Lower leg skin (tissue), 4 donors: ENCODE results near the gene DPH1. TPM values are rescaled to one million over a fixed set of nuclear protein-coding genes. Genes with fewer than 3 reads are reported as not detected.
"Not testable (repeated sequence)": the region's sequence is repeated elsewhere in the genome, so short reads cannot be mapped to it uniquely, and the experiment has no call there.

Experiments
- DNase-seq, 2 donors: peaks; one replicate each; pipeline ENCODE4 v3.0.0-alpha.2; 2019; ENCODE audit warnings: low spot score in 2 of 2
- H3K4me3 ChIP-seq: fragments of 200-600 bp; sonication (generic); 2 replicates; pipeline ENCODE4 v1.5.1; 2017; ENCODE audit warnings: mild to moderate bottlenecking, low read depth; ENCODE audit not compliant: poor library complexity, severe bottlenecking
- CTCF ChIP-seq, 3 donors: fragments of 450-650 bp; IDR thresholded peaks; one replicate each; pipeline ENCODE4 v1.5.1; 2016; ENCODE audit warnings: antibody characterized with exemption in 3 of 3, mild to moderate bottlenecking in 3 of 3, moderate library complexity in 2 of 3
- POLR2A ChIP-seq, 2 donors: fragments of 450-650 bp; IDR thresholded peaks; one replicate each; pipeline ENCODE4 v1.6.1; 2016 to 2017; ENCODE audit warnings: antibody characterized with exemption in 2 of 2, mild to moderate bottlenecking in 1 of 2, moderate library complexity in 1 of 2
- WGBS, 2 donors: methylation state at CpG; one replicate each; pipeline ENCODE4 v1.1.5; 2018; 5-methylcytosine and 5-hydroxymethylcytosine counted together
- intact Hi-C: fragments of 100-400 bp; cut with DNase I; formaldehyde crosslinking; loops from one replicate; pipeline ENCODE4 v1.15.0; 2023; ENCODE audit warnings: low total_unique reads
- total RNA-seq, 4 donors: library from RNA; depleted of rRNA; stranded (reverse); fragments of >200 nt; gene quantifications; one replicate each; pipeline ENCODE4 v1.1.0, GENCODE V29; 2016

Gene DPH1
- 10 to 100 TPM; 50.4 to 80.0 (median 61.2) TPM for total RNA-seq

- intact Hi-C loops: loop anchor here (5.0 kb wide), 1 partner anchor 123 kb away; no protein-coding TSS in a partner anchor
These were observed at the start of gene DPH1 for GRCh38 chr17:2029911-2030778. Gene DPH1 (plus strand): TSS chr17:2030153. CDS start chr17:2030170, 17 bp downstream.

GRCh38 chr17:1980665-1981250 lies 49.2 kb upstream of the DPH1 start:
- no peak for DNase-seq
- H3K4me3 ChIP-seq: no peak overlapping the region
- TF ChIP-seq CTCF (IDR thresholded peaks at IDR 0.05): no peak
- TF ChIP-seq POLR2A (IDR thresholded peaks at IDR 0.05): no peak
- intact Hi-C loops: no loop called here
- WGBS, 2 donors: 87 to 91% methylated on average over 8 of the region's 8 CpGs

More at GRCh38 chr17:2029911-2030778, at the start of gene DPH1:
- DNase-seq: peak; percentile 82 to 96
- peak within 1 kb of the TSS; percentile 89 for H3K4me3 ChIP-seq
- TF ChIP-seq CTCF (IDR thresholded peaks at IDR 0.05): no peak
- 0% methylated on average over 5 to 24 of the region's 59 CpGs for WGBS, 2 donors

GRCh38 chr17:1982793-1983366 lies 47.1 kb upstream of the DPH1 start:
- WGBS, 2 donors: 90% methylated on average over 12 to 13 of the region's 13 CpGs

GRCh38 chr17:1985093-1985492 lies 44.9 kb upstream of the DPH1 start:
- H3K4me3 ChIP-seq: no peak overlapping the region
- WGBS, 2 donors: 67 to 70% methylated on average over 4 of the region's 4 CpGs
- DNase-seq: no peak
- TF ChIP-seq POLR2A (IDR thresholded peaks at IDR 0.05): no peak
- TF ChIP-seq CTCF (IDR thresholded peaks at IDR 0.05): no peak
- intact Hi-C loops: no loop called here

More at GRCh38 chr17:1982793-1983366, 47.1 kb upstream of the DPH1 start:
- DNase-seq, intact Hi-C loops, H3K4me3 ChIP-seq: not testable (repeated sequence)

GRCh38 chr17:1985686-1986085 lies 44.3 kb upstream of the DPH1 start:
- no peak overlapping the region for H3K4me3 ChIP-seq
- intact Hi-C loops: no loop called here
- DNase-seq: no peak
- WGBS, 2 donors: 73 to 84% methylated on average over 4 of the region's 4 CpGs
- no peak for TF ChIP-seq CTCF (IDR thresholded peaks at IDR 0.05)

- DNase-seq: no peak
- no peak overlapping the region for H3K4me3 ChIP-seq
- intact Hi-C loops: no loop called here
- TF ChIP-seq CTCF (IDR thresholded peaks at IDR 0.05): no peak
- TF ChIP-seq POLR2A (IDR thresholded peaks at IDR 0.05): no peak
- 61 to 80% methylated on average over 18 of the region's 18 CpGs for WGBS, 2 donors
These were observed 43.0 kb upstream of the DPH1 start for GRCh38 chr17:1986783-1987451.
